ENCODE results near the gene FGD2. TPM values are rescaled to one million over a fixed set of nuclear protein-coding genes. Genes with fewer than 3 reads are reported as not detected.

The FGD2 gene
- total RNA-seq, 1 donor from 2014 or later: not detected

GRCh38 chr6:36959555-36960250 lies 45.8 kb upstream of the FGD2 start:
- H3K4me3 Mint-ChIP-seq (ENCODE audit: unreplicated experiment): no peak overlapping the region
- H3K4me1 Mint-ChIP-seq (ENCODE audit: low read depth): peaks cover 17% of the 10 kb centered on the region
- no peaks in the 10 kb centered on the region for H3K9me3 Mint-ChIP-seq (ENCODE audit: low read depth)
- no peak overlapping the region for H3K27ac Mint-ChIP-seq (ENCODE audit: unreplicated experiment)
- no peak for TF ChIP-seq CTCF (IDR thresholded peaks at IDR 0.05)
- no peaks in the 10 kb centered on the region for H3K27me3 Mint-ChIP-seq (ENCODE audit: low read depth)
- DNase-seq (ENCODE audit: low spot score): peak; percentile 51
- no peaks in the 10 kb centered on the region for H3K36me3 Mint-ChIP-seq (ENCODE audit: low read depth)

DNA sequence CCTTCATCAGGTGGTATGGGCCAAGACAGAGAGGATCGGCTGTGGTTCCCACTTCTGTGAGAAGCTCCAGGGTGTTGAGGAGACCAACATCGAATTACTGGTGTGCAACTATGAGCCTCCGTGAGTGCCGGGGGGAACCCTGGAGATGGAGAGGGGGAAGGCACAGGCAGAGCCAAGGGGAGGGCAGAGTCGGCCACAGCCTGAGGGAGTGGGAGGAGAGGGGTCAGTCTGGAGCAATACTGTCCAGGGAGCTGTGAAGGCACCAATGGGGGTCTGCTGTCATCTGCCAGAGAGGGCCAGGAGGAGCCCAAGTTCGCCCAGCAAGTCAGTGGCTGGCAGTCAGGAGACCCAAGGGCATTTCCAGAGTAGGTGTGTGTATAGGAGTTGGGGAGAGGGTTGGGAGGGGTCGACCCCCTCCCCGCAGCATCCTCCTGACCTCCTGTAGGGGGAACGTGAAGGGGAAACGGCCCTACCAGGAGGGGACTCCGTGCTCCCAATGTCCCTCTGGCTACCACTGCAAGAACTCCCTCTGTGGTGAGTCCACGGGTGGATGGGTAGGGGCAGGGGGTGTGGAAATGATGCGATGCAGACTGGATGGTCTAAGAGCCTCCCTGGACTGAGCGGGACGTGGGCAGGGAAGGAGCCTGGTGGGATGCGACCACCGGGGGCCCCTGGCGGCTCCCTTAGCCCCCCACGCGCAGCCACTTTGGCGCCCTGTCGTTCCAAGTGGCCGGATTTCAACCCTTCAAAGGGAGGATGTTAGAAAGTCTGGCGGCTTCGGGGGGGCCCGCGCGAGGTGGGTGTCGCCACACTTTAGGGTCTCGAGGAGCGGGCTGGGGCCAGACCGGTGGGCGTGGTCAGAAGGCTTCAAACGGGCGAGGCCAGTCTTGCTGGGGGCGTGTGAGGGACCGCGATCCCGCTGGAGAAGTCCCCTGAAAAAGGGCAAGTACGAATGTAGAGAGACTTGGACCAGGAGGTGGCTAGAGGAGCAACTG lies 43.7 kb upstream of the FGD2 start:
- Mint-ChIP-seq H3K36me3 (ENCODE audit: low read depth) (no peaks in the 10 kb centered on the region), H3K4me1 (ENCODE audit: low read depth) (peaks cover 19% of the 10 kb centered on the region), H3K27ac (ENCODE audit: unreplicated experiment) (no peak overlapping the region), H3K27me3 (ENCODE audit: low read depth) (no peaks in the 10 kb centered on the region), H3K4me3 (ENCODE audit: unreplicated experiment) (no peak overlapping the region), H3K9me3 (ENCODE audit: low read depth) (no peaks in the 10 kb centered on the region)
- no peak for TF ChIP-seq CTCF (IDR thresholded peaks at IDR 0.05)
- DNase-seq (ENCODE audit: low spot score): peak; percentile 92

DNA sequence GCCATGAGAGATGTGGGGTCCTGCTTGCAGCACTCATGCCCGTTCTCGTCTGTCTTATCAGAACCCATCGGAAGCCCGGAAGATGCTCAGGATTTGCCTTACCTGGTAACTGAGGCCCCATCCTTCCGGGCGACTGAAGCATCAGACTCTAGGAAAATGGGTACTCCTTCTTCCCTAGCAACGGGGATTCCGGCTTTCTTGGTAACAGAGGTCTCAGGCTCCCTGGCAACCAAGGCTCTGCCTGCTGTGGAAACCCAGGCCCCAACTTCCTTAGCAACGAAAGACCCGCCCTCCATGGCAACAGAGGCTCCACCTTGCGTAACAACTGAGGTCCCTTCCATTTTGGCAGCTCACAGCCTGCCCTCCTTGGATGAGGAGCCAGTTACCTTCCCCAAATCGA lies 42.6 kb upstream of the FGD2 start:
- peak; percentile 44 for DNase-seq (ENCODE audit: low spot score)
- H3K4me3 Mint-ChIP-seq (ENCODE audit: unreplicated experiment): no peak overlapping the region
- no peaks in the 10 kb centered on the region for H3K9me3 Mint-ChIP-seq (ENCODE audit: low read depth)
- no peak overlapping the region for H3K27ac Mint-ChIP-seq (ENCODE audit: unreplicated experiment)
- peaks cover 4% of the 10 kb centered on the region for H3K36me3 Mint-ChIP-seq (ENCODE audit: low read depth)
- TF ChIP-seq CTCF (IDR thresholded peaks at IDR 0.05): no peak
- H3K27me3 Mint-ChIP-seq (ENCODE audit: low read depth): no peaks in the 10 kb centered on the region
- peaks cover 19% of the 10 kb centered on the region for H3K4me1 Mint-ChIP-seq (ENCODE audit: low read depth)

DNA sequence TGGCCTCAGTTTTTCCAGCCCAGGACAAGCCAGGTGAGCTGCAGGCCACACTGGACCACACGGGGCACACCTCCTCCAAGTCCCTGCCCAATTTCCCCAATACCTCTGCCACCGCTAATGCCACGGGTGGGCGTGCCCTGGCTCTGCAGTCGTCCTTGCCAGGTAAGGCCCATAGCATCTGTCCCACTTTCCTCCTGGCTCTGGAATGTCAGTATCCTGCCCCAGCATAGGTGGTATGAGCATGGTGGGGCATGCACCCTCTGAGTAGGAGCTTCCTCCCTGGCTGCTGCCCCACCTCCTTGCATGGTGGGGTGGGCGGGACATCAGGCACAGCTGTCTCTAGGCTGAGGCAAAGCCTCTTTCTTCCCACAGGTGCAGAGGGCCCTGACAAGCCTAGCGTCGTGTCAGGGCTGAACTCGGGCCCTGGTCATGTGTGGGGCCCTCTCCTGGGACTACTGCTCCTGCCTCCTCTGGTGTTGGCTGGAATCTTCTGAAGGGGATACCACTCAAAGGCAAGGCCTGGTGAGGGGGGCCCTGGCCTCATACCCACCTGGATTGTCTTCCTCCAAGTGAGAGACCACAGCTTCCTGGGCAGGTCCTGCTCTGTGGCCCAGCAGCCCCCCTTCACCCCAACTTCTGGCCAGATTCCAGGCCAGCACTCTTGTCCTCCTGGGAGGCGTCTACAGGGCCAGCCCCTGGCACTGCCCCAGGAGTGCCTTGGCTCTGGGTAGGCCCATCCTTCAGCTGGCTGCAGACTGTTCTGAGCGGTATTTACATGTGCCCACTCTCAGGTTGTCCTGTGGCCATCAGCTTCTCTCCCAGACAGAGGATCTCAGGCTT lies 41.8 kb upstream of the FGD2 start:
- peak; percentile 68 for DNase-seq (ENCODE audit: low spot score)
- no peaks in the 10 kb centered on the region for H3K27me3 Mint-ChIP-seq (ENCODE audit: low read depth)
- H3K4me3 Mint-ChIP-seq (ENCODE audit: unreplicated experiment): no peak overlapping the region
- no peak overlapping the region for H3K27ac Mint-ChIP-seq (ENCODE audit: unreplicated experiment)
- H3K36me3 Mint-ChIP-seq (ENCODE audit: low read depth): peaks cover 12% of the 10 kb centered on the region
- no peak for TF ChIP-seq CTCF (IDR thresholded peaks at IDR 0.05)
- no peaks in the 10 kb centered on the region for H3K9me3 Mint-ChIP-seq (ENCODE audit: low read depth)
- H3K4me1 Mint-ChIP-seq (ENCODE audit: low read depth): peaks cover 24% of the 10 kb centered on the region

- Mint-ChIP-seq H3K4me1 (ENCODE audit: low read depth) (peaks cover 25% of the 10 kb centered on the region), H3K9me3 (ENCODE audit: low read depth) (no peaks in the 10 kb centered on the region), H3K36me3 (ENCODE audit: low read depth) (peaks cover 15% of the 10 kb centered on the region), H3K27me3 (ENCODE audit: low read depth) (no peaks in the 10 kb centered on the region), H3K4me3 (ENCODE audit: unreplicated experiment) (no peak overlapping the region), H3K27ac (ENCODE audit: unreplicated experiment) (no peak overlapping the region)
- no peak for TF ChIP-seq CTCF (IDR thresholded peaks at IDR 0.05)
- DNase-seq (ENCODE audit: low spot score): peak; percentile 53
Measured at GRCh38 chr6:36964349-36964748, 41.1 kb upstream of the FGD2 start.

Measured in chondrocyte (in vitro differentiated cells).